ENCODE results near the gene CNOT6. TPM values are rescaled to one million over a fixed set of nuclear protein-coding genes. Genes with fewer than 3 reads are reported as not detected.

The CNOT6 gene
- total RNA-seq, 1 experiment from 2014 or later = 59.1 TPM

DNA sequence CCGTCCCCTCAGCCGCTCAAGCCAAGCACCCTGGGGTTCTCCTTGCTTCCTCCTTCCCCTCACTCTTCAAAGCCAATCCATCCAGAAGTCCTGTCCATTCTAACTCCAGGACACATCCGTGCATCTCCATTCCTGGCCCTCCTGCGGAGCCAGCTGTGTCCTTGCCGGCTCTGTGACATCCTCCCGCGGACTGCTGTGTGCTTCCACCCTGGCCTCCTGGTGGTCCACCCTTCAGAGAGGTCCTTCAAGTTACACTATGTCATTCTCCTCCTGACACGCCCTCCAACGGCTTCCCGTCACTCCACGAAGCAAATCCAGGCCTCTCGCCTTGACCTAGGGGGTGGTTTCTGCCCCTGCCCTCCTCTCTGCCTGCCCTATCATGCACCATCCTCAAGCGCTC, 110.1 kb downstream of the CNOT6 start:
- no peak overlapping the region for H3K4me2 ChIP-seq (ENCODE audit: low read length)
- H2AFZ ChIP-seq (ENCODE audit: low read depth, low read length, poor library complexity, severe bottlenecking) = no peak overlapping the region
- H3K4me1 ChIP-seq (ENCODE audit: control insufficient read depth in 1 of 2, insufficient read depth in 2 of 2, low read length in 2 of 2) = 0 out of 4 replicates have a peak, but pooled peaks cover 0 to 3% of the 10 kb centered on the region in 2 experiments
- ATAC-seq (no peak), DNase-seq (ENCODE audit: low read depth, low spot score) (no peak)
- H3K9ac ChIP-seq (ENCODE audit: low read length) = no peak overlapping the region
- no TSS peak for BruUV-seq (replicated peaks)
- no peaks in the 10 kb centered on the region for H3K9me2 ChIP-seq (ENCODE audit: insufficient read depth)
- no peak overlapping the region for H3K27ac ChIP-seq (ENCODE audit: low read depth, low read length)
- H3K79me2 ChIP-seq (ENCODE audit: insufficient read depth, low read length) = no peaks in the 10 kb centered on the region
- CTCF ChIA-PET = no interaction called here
- intact Hi-C loops (cut with micrococcal nuclease) = no loop called here
- H3K27me3 ChIP-seq (ENCODE audit: insufficient read depth, low read length) = no peaks in the 10 kb centered on the region
- H3K9me3 ChIP-seq (ENCODE audit: control insufficient read depth in 1 of 2, insufficient read depth in 1 of 2, low read depth in 1 of 2, low read length in 2 of 2) = no peaks in the 10 kb centered on the region
- H4K20me1 ChIP-seq (ENCODE audit: insufficient read depth) = no peaks in the 10 kb centered on the region
- no peak overlapping the region for H3K4me3 ChIP-seq (replicated peaks in 1 of 2; ENCODE audit: low read depth in 1 of 2, low read length in 2 of 2)
- POLR2A ChIA-PET = no interaction called here
- H3K36me3 ChIP-seq (ENCODE audit: control insufficient read depth in 1 of 2, insufficient read depth in 2 of 2, low read length in 2 of 2) = no peaks in the 10 kb centered on the region
- RAD21 ChIA-PET (ENCODE audit: low non-redundant PET in 1 of 2, low total read pairs in 2 of 2, uncharacterized antibody in 2 of 2, unreplicated experiment in 2 of 2) = no interaction called here
- TF ChIP-seq SRF (IDR thresholded peaks at IDR 0.05; ENCODE audit: low read depth) (no peak), SIN3A (IDR thresholded peaks at IDR 0.05; ENCODE audit: low read depth) (no peak), EZH2phosphoT487 (IDR thresholded peaks at IDR 0.05; ENCODE audit: borderline replicate concordance) (no peak), ELF1 (IDR thresholded peaks at IDR 0.05; ENCODE audit: borderline replicate concordance, low read depth) (no peak), CEBPB (IDR thresholded peaks at IDR 0.05; ENCODE audit: low read depth) (no peak), EZH2 (IDR thresholded peaks at IDR 0.05) (no peak), JUND (IDR thresholded peaks at IDR 0.05) (no peak)
- TF ChIP-seq, protein P1, sequence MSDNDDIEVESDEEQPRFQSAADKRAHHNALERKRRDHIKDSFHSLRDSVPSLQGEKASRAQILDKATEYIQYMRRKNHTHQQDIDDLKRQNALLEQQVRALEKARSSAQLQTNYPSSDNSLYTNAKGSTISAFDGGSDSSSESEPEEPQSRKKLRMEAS (IDR thresholded peaks at IDR 0.05) = no peak
- TF ChIP-seq, protein P2, sequence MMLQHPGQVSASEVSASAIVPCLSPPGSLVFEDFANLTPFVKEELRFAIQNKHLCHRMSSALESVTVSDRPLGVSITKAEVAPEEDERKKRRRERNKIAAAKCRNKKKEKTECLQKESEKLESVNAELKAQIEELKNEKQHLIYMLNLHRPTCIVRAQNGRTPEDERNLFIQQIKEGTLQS (IDR thresholded peaks at IDR 0.05) = no peak

DNA sequence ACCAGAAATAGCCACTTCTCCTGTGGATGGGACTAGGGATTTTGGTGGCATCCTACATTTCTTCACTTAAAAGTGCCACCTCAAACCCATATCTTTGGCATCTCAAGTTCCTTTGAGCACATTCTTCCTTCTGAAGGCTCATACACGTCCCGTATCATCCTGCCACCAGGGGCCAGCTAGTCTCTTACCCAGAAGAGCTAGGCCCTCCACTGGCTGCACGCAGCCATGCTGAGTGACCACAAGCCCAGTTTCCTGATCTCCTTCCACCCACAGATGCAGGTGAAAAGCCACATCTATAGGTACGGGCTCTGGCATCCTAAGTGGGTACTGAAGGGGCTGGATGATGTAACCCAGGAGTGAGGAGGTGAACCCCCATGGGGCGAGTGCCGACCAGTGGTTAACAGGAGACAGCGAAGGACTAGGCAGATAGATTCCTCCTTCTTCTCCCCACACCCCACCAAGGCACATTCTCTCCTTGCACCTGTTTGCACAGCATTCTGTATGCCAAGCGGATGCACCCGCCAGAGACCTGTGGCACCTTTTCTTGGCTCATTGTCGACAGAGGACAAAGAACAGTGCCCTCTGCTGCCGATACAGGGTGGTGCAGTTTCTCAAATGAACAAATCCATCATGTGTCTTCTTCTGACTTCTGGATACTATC, 111.5 kb downstream of the CNOT6 start:
- Histone ChIP-seq H3K9me2 (ENCODE audit: insufficient read depth) (no peaks in the 10 kb centered on the region), H3K4me2 (ENCODE audit: low read length) (peak overlapping the region; percentile 26; the same call in 1 of the 2 replicates), H3K27ac (ENCODE audit: low read depth, low read length) (no peak overlapping the region), H4K20me1 (ENCODE audit: insufficient read depth) (no peaks in the 10 kb centered on the region), H3K36me3 (ENCODE audit: control insufficient read depth in 1 of 2, insufficient read depth in 2 of 2, low read length in 2 of 2) (no peaks in the 10 kb centered on the region), H3K9ac (ENCODE audit: low read length) (no peak overlapping the region), H3K4me1 (ENCODE audit: control insufficient read depth in 1 of 2, insufficient read depth in 2 of 2, low read length in 2 of 2) (0 out of 4 replicates have a peak, but pooled peaks cover 0 to 3% of the 10 kb centered on the region in 2 experiments), H3K4me3 (replicated peaks in 1 of 2; ENCODE audit: low read depth in 1 of 2, low read length in 2 of 2) (no peak overlapping the region), H3K27me3 (ENCODE audit: insufficient read depth, low read length) (no peaks in the 10 kb centered on the region), H3K79me2 (ENCODE audit: insufficient read depth, low read length) (no peaks in the 10 kb centered on the region), H2AFZ (ENCODE audit: low read depth, low read length, poor library complexity, severe bottlenecking) (peak overlapping the region; percentile 81), H3K9me3 (ENCODE audit: control insufficient read depth in 1 of 2, insufficient read depth in 1 of 2, low read depth in 1 of 2, low read length in 2 of 2) (no peaks in the 10 kb centered on the region)
- ChIA-PET CTCF (interaction anchor here (0.6 to 1.8 kb wide), 7 partner anchors 31 to 404 kb away, joined by 3 to 6 read pairs (median 4); partner anchors contain the start of genes CNOT6 and RASGEF1C), RAD21 (ENCODE audit: low non-redundant PET in 1 of 2, low total read pairs in 2 of 2, uncharacterized antibody in 2 of 2, unreplicated experiment in 2 of 2) (no interaction called here), POLR2A (no interaction called here)
- no TSS peak for BruUV-seq (replicated peaks)
- no peak for TF ChIP-seq CBX3 (IDR thresholded peaks at IDR 0.05; ENCODE audit: low read depth)
- TF ChIP-seq, protein P2 (IDR thresholded peaks at IDR 0.05) = no peak
- peak; percentile 73 for TF ChIP-seq RAD21 (IDR thresholded peaks at IDR 0.05; ENCODE audit: low read depth)
- peak; percentile 77 to 91 (median 85) for TF ChIP-seq CTCF (IDR thresholded peaks at IDR 0.05 in 2 of 3, conservative IDR thresholded peaks at IDR 0.05 in 1 of 3; ENCODE audit: borderline replicate concordance in 1 of 3, insufficient read depth in 1 of 3, low read depth in 2 of 3, low read length in 2 of 3)
- TF ChIP-seq ZNF274 (IDR thresholded peaks at IDR 0.05; ENCODE audit: low read depth, low read length) = no peak
- ATAC-seq (peak; percentile 81), DNase-seq (ENCODE audit: low read depth, low spot score) (peak; percentile 75)
- intact Hi-C loops (cut with micrococcal nuclease) = loop anchor here (1.0 to 5.0 kb wide), 4 partner anchors 111 to 478 kb away; partner anchors contain the start of gene CNOT6

Data from HCT116 (cell line).